Posterior vena cava (tissue), 2 donors: ENCODE measurements around the gene SELENOI. TPM values are rescaled to one million over a fixed set of nuclear protein-coding genes. Genes with fewer than 3 reads are reported as not detected.

Experiments used
- DNase-seq: peaks from one replicate; pipeline ENCODE4 v3.0.0-alpha.2; 2020; ENCODE audit warnings: low spot score
- intact Hi-C, 2 donors: fragments of 100-400 bp; cut with DNase I; formaldehyde crosslinking; loops; one replicate each; pipeline versions ENCODE4 v1.14.1 to v1.14.2; 2022 to 2023
- total RNA-seq, 2 donors: library from RNA; stranded (reverse); fragmentation: NEBNext Ultra II Directional; extraction: Animal tissue kit (Norgen Biotek cat#: 25700); gene quantifications; one replicate each; pipeline ENCODE4 v1.2.1, GENCODE V29; 2021
- donor health status: DM: yes; HTN: yes; CAD: no.
- donor health status: DM: yes; HTN: yes; CAD: no.

Gene SELENOI
- total RNA-seq, 2 donors from 2014 or later, result 12.2 to 14.6 TPM

DNA sequence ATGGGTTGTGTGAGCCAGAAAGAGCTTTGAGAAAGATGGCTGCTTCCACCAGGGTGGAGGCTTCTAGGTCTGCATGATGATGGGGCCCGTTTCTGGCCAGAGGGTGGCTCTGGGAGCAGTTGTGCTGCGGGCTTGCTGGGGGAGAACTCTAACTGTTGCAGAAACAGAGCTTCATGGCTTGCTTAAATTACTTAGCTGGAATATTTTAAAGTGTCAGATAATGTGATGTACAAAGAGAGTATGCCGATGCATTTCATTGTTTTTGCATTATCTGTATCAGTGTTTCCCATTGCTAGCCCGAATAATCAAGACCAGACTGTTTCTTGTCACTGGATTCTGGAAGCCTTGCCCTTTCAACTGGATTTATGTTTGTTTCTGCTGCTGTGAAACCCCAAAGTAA, 49.5 kb downstream of the SELENOI start:
- DNase-seq, result no peak
- intact Hi-C loops, result no loop called here

DNA sequence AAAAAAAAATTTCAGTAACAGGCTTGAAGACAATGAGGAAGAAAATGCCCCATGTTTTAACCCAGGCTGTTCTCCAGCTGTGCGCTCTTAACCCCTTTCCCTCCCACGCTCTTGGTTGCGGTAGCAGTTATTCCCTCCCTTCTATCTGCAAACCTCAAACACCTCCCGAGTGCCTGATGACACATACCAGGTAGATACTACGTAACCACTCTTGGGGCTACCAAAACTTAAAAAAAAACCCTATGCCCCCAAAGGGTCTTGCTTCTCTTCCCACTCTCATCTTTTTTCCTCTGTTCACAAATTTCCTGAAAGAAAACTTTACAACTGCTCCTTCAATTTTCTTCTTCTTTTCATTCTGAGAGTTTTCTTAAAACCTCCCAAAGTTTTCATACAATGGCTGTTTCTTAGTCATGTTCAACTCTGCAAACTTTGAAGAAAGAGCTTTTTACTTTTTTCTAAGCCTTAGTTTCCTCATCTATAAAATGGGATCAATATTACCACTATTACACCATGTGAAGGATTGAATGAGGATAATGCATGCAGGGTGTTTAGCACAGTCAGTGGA, 50.9 kb downstream of the SELENOI start:
- DNase-seq, result no peak
- intact Hi-C loops, result no loop called here

GRCh38 chr2:26399771-26400376, 53.9 kb downstream of the SELENOI start:
- no peak for DNase-seq

GRCh38 chr2:26400723-26401122, 54.8 kb downstream of the SELENOI start:
- no peak for DNase-seq
- intact Hi-C loops, result no loop called here

More at GRCh38 chr2:26399771-26400376, 53.9 kb downstream of the SELENOI start:
- intact Hi-C loops, result no loop called here

DNA sequence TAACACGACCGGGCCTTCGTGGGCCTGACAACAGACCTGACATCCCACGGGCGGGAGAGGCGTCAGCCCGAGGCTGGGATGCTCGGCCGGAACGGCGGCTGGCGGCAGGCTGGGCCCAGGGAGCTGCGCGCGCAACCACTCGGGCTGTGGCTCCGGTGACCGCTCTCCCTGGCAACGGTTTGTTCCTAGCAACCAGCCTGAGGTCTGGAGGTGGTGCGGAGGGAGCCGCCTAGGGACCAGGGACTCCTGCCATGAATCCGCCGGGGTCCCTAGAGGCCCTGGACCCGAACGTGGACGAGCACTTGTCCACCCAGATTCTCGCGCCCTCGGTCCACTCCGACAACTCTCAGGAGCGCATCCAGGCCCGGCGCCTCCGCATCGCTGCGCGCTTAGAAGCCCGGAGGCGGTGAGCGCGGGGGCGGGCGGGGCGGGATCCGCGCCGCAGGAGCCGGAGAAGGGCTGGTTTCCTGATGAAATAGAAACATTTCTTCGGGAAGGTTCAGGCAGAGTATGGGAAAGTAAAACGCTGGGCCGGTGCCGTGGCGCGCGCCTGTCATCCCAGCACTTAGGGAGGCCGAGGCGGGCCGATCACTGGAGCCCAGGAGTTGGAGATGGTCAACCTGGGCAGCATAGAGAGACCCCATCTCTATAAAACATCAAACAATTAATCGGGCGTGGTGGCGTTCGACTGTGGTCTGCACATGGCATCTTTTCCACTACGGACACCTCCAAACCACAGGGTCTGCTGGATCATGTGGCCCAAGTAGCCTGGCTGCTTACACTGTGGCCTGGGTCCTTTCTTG, 56.0 kb downstream of the SELENOI start, which contains the start of gene DRC1:
TSS of gene DRC1 (plus strand) at position 182 of the 803 bp plus-strand sequence. CDS start at position 252, 70 bp downstream.
- DNase-seq, result peak; percentile 86
- intact Hi-C loops, result no loop called here

DNA sequence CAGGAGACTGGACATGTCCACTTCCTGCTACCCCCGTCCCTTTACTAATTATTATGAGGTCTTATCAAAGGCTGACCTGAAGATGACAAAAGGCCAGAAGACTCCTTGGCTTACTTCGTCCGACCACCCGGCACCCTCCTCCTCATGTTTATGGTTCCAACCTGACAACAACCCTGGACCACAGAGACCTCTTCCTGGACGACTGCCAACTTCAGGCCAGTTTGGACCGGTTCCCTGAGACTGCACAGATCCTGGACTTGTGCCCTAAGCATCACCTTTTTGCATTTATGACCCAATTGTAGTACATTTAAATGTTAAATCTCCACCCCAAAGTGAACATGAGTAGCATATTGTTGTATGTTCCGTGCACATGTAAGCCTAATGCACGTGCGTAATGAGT, 61.6 kb downstream of the SELENOI start:
- intact Hi-C loops, result no loop called here
- DNase-seq, result no peak

- DNase-seq, result no peak
- intact Hi-C loops, result no loop called here
These were observed 63.8 kb downstream of the SELENOI start for GRCh38 chr2:26409785-26410184.

DNA sequence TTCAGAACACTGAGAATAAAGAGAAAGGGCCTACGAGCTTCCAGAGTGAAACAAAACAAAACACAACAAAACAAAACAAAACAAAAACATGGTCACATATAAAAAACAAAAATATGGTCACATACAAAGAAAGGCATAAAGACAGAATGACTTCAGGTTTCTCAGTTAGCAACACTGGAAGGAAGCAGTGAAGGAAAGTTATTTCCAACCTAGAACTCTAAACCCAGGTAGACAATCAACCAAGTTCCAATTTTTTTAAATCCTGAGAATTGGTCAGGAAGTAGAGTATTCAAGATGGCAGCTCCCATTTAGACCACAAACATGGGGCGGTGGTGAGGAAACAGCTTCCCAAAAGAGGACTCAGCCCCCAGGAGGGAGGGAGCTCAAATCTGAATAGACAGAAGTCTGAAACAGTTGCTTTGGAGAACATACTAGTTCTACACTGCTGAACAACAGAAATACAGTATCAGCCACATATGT, 64.9 kb downstream of the SELENOI start:
- no peak for DNase-seq
- intact Hi-C loops, result no loop called here

GRCh38 chr2:26411419-26411818, 65.5 kb downstream of the SELENOI start:
- DNase-seq, result no peak
- intact Hi-C loops, result no loop called here

GRCh38 chr2:26412091-26412673, 66.2 kb downstream of the SELENOI start:
- intact Hi-C loops, result no loop called here

GRCh38 chr2:26414311-26414710, 68.4 kb downstream of the SELENOI start:
- intact Hi-C loops, result no loop called here

More at GRCh38 chr2:26412091-26412673, 66.2 kb downstream of the SELENOI start:
- no peak for DNase-seq

DNA sequence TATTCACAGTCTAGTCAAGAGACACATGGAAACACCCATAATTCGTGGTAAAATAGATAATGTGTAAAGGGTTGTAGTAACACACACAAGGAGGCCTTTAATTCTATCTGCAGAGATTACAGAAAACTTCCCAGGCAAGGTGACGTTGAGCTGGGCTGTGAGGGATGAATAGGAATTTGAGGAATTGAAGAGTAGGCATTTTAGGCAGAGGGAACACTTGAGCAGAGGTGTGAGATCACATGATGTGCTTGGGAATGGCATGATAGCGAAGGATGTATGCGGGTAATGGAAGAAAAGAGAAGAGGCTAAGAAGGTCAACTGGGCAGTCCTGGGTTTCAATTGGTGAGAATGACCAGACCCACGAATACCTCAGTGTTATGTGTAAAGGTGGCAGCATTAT, 76.0 kb downstream of the SELENOI start:
- intact Hi-C loops, result no loop called here
- no peak for DNase-seq

More at GRCh38 chr2:26414311-26414710, 68.4 kb downstream of the SELENOI start:
- no peak for DNase-seq

GRCh38 chr2:26422947-26423629, 77.1 kb downstream of the SELENOI start:
- intact Hi-C loops, result no loop called here
- no peak for DNase-seq

DNA sequence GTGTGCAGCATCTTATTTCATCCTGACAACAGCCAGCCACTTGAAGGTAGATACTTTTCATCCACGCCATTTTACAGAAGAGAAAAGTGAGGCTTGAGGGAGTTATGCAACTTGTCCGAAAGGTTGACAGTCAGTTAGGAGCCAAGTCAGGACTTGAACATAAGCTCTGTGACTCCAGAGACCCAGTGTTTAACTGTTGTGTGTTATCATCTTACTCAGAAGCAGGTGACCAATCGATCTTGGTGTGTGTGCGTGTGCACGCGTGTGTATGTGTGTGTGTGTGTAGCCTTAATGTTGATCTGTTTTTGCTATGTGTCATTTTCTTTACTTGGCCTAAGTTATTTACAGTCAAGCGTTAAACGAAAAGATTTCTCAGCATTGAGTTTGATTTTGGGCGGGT, 77.8 kb downstream of the SELENOI start:
- DNase-seq, result no peak
- intact Hi-C loops, result no loop called here

DNA sequence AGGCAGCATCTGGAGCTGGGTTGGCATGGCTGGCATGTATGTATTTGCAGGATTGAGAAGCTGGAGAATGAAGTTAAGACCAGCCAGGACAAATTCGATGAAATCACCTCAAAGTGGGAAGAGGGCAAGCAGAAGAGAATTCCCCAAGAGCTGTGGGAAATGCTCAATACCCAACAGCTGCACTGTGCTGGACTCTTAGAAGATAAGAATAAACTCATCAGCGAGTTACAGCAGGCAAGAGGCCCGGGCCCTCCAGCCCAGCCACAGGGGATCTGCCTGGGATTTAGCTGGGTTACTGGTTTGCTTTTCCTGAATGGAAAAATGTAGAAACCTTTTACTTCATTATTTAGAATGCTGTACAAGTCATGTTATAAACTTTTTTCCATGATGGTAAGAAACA, 78.3 kb downstream of the SELENOI start:
- intact Hi-C loops, result no loop called here
- no peak for DNase-seq

DNA sequence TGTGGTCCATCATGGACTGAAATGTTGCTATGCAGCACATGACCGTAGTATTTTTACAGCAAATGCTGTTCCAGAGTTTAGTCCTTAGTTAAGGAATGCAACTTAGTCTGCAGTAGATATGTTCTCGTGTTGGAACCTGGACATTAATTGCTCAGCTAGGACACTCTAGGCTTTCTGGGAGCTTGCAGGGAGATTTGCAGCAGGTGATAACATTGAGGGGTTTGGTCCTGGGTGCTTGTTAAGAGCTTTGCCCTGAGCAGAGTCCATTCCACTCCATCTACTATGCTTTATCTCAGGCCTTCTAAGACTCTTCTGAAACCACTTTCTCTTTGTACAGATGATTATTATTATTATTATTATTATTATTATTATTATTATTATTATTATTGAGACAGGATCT, 82.9 kb downstream of the SELENOI start:
- intact Hi-C loops, result no loop called here
- no peak for DNase-seq

DNA sequence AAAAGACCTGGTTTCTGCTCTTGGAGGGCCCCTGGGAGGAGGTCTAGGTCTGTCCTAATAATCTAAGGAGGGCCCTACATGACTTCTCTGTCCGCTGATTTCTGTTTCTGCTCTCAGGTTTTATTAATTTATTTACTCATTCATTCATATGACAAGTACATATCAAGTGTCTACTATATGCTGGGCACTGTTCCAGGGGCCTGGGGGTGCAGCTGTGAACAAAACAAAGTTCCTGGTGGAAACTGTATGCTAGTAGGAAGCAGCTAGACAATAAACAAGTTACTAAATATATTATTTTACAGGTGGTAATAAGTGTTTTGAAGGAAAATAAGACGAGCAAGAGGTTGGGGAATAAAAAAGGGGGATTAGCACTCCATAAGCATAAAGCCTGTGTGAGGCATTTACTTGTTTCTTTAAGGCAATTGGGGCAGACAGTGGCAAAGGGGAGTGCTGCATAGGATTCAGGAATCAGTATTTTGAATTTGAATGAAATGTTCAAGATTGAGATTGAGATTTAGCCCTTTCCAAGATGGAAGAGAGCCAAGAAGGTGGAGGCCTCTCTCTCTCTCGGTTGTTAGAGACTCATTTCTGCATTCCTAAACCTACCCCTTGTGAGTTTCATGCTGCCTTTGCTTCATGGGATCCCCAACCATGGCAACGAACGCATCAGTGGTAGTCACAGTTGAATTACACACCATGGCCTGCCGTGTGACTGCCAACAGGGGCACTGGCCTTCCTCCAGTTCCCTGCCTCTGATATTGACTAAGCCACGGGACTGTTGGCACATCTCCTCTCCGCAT, 84.0 kb downstream of the SELENOI start:
- intact Hi-C loops, result no loop called here
- DNase-seq, result no peak

DNA sequence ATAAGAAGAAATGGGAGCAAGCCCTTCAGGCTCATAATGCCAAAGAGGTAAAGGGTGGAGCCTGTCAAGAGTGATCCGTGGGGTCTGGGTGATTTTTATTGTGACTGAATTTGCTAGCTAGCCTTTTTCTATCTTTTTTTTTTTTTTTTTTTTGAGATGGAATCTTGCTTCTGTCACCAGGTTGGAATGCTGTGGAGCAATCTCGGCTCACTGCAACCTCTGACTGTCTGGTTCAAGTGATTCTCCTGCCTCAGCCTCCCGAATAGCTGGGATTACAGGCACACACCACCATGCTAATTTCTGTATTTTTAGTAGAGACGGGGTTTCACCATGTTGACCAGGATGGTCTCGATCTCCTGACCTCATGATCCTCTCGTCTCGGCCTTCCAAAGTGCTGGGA, 84.9 kb downstream of the SELENOI start:
- DNase-seq, result no peak
- intact Hi-C loops, result no loop called here

DNA sequence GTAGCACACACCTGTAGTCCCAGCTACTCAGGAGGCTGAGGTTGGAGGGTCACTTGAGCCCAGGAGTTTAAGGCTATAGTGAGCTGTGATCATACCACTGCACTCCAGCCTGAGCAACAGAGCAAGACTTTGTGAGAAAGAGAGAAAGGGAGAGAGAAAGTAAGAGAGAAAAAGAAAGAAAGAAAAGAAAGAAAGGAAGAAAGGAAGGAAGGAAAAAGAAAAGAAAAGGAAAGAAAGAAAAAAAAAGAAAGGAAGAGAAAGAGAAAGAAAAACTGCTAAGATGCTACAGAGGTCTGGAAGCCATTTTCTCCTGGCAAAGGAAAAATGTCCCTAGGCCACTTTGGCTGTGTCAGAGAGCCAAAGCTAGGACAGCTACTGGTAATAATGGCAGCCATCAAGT, 86.4 kb downstream of the SELENOI start:
- intact Hi-C loops, result no loop called here
- no peak for DNase-seq
